ENCODE data around the gene KIAA0319L.

The KIAA0319L gene

GRCh38 chr1:35441926-35442579 lies 115.2 kb downstream of the KIAA0319L start:
- DNase-seq: no peak

GRCh38 chr1:35439626-35440025 lies 117.6 kb downstream of the KIAA0319L start:
- no peak for DNase-seq

GRCh38 chr1:35437200-35437599 lies 120.0 kb downstream of the KIAA0319L start:
- no peak for DNase-seq

- no peak for DNase-seq
These were observed 121.1 kb downstream of the KIAA0319L start for GRCh38 chr1:35436078-35436477.

- DNase-seq: no peak
These were observed 122.5 kb downstream of the KIAA0319L start for GRCh38 chr1:35434703-35435102.

DNA sequence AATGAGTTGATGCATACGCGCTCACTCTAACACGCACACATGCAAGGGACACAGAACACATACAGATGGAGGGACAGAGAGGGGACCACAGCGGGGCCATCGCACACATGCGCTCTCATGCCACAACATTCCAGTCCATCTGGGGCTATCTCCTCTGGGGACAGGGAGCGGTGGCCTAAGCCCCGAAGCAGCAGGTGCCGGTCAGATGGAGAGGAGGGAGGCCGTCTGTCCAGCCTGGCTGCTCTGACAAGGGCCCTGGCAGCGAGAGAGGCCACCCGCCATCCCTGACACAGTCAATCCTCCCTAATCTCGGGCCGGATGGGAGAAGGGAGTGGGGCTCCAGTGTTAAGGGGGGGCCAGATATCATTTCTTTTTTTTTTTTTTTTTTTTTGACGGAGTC lies 123.5 kb downstream of the KIAA0319L start:
- DNase-seq: no peak

- no peak for DNase-seq
These were observed 125.0 kb downstream of the KIAA0319L start for GRCh38 chr1:35432231-35432630.

- no peak for DNase-seq
These were observed 126.0 kb downstream of the KIAA0319L start for GRCh38 chr1:35431173-35431599.

DNA sequence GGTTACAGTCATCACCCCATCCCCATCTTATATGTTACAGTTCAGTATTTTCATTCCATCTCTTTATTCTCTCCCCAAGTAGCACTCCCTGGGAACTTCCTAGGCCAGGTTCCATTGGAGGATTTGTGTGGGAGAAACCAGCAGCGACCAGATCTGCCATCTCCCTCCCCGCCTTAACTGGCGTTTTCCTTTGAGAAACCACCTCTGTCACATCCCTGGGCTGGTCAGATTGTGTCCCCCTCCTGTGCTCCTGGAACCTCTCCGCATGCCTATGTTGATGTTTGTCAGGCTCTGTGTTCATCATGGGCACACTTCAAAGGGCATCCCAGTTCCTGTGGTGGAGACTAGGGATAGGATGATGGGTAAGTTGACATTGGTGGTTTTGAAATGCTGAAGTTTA lies 126.4 kb downstream of the KIAA0319L start:
- no peak for DNase-seq

DNA sequence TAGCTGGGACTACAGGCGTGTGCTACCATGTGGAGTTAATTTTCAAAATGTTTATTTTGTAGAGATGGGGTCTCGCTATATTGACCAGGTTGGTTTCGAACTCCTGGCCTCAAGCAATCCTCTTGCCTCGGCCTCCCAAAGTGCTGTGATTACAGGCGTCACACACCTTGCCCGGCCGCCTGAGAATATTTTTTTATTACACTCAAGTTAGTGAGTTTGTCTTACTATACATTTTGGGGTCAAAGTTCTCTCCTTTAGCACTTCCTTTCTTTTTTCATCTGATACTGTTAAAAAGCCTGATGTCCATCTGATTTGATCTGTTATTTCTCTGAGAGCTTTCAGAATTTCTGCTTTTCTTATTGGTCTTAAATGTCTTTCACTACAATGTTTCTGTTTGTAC lies 128.8 kb downstream of the KIAA0319L start:
- no peak for DNase-seq

DNA sequence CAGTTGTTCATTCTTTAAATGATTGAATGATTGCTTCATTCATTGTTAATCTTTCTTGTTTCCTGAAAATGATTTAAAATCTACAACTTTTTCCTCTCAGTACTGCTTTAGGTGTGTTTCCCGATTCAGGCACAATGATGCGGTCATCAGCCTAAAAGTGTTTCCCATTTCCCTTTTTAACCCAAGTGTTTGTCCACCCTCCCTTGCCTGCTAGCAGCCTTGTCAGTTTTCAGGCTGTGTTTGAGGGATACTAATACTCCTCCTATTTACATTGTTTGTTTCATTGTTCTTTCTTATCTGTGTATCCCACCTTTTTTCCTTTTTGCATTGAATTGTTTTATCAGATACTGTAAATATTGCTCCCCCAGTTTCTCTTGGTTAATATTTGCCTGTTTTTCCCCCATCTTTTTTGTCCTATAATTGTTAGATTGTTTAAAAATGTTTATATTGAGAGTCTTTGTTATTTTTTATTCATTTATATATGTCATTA lies 131.1 kb downstream of the KIAA0319L start:
- DNase-seq: no peak

DNA sequence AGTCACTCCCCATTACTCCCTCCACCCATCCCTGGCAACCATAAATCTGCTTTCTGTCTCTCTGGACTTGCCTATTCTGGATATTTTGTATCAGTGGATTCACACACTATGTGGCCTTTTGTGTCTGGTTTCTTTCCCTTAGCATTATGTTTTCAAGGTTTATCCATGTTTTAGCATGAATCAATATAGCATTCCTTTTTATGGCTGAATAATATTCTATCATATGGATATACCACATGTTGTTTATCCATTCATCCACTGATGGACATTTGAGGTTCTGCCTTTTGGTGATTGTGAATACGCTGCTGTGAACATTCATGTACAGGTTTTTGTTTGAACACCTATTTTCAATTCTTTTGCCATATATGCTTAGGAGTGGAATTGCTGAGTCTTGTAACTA lies 148.3 kb downstream of the KIAA0319L start:
- no peak for DNase-seq

DNA sequence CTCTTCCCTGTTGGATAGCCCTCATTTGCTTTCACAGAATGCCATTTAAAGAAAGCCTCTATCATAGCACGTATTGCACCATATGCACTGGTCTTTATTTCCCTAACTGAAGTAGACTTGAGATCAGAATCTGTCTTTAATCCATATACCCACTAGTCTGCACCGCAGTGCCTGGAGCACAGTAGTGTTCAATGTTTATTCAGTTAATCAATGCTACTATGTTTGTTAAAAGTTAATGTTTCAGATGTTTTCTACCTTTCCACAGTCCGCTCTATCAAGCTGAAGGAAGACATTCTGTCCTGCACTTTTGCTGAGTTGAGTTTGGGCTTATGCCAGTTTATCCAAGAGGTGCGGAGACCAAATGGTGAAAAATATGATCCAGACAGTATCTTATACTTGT lies 149.5 kb downstream of the KIAA0319L start:
- DNase-seq: no peak

GRCh38 chr1:35406103-35406502 lies 151.1 kb downstream of the KIAA0319L start:
- no peak for DNase-seq

- DNase-seq: no peak
These were observed 156.2 kb downstream of the KIAA0319L start for GRCh38 chr1:35401049-35401448.

- DNase-seq: no peak
These were observed 158.5 kb downstream of the KIAA0319L start for GRCh38 chr1:35398739-35399138.

- DNase-seq: no peak
These were observed 162.8 kb downstream of the KIAA0319L start for GRCh38 chr1:35394386-35394785.

- no peak for DNase-seq
These were observed 166.4 kb downstream of the KIAA0319L start for GRCh38 chr1:35390600-35391494.

DNA sequence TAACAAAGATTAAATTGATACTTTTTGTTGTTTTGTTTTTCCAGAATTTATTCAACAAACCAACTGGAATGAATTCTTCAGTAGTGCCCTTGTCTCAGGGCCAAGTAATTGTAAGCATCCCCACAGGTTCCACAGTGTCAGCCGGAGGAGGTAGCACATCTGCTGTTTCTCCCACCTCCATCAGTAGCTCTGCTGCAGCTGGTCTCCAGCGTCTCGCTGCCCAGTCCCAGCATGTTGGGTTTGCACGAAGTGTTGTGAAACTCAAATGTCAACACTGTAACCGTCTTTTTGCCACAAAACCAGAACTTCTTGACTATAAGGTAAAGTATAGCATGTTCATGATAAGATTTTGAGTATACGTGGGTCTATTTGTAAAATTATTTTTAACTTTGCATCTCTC lies 170.2 kb downstream of the KIAA0319L start:
- no peak for DNase-seq

DNA sequence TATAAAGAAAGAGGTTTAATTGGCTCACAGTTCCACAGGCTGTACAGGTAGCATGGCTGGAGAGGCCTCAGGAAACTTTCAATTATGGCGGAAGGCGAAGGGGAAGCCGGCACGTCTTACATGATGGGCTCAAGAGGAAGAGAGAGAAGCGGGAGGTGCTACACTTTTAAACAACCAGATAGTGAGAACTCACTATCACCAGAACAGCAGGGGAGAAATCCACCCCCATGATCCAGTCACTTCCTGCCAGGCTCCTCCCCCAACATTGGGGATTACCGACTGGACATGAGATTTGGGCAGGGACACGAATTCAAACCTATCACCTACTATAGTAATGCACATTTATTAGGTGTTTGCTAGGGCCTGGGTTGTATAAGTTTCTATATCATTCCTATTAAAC lies 170.9 kb downstream of the KIAA0319L start:
- DNase-seq: no peak

Measured in NCI-H526 (cell line).